ENCODE data around the gene MBLAC1. TPM values are rescaled to one million over a fixed set of nuclear protein-coding genes. Genes with fewer than 3 reads are reported as not detected.
A peak's percentile ranks its signal among the peaks of the same experiment; 100 is the strongest.

Gene MBLAC1
- total and polyA plus RNA-seq, 9 of the 15 experiments (the other 6 are each of a cell fraction or from before 2014, with no cell fraction given), result 0.03 to 3.1 (median 0.52) TPM

DNA sequence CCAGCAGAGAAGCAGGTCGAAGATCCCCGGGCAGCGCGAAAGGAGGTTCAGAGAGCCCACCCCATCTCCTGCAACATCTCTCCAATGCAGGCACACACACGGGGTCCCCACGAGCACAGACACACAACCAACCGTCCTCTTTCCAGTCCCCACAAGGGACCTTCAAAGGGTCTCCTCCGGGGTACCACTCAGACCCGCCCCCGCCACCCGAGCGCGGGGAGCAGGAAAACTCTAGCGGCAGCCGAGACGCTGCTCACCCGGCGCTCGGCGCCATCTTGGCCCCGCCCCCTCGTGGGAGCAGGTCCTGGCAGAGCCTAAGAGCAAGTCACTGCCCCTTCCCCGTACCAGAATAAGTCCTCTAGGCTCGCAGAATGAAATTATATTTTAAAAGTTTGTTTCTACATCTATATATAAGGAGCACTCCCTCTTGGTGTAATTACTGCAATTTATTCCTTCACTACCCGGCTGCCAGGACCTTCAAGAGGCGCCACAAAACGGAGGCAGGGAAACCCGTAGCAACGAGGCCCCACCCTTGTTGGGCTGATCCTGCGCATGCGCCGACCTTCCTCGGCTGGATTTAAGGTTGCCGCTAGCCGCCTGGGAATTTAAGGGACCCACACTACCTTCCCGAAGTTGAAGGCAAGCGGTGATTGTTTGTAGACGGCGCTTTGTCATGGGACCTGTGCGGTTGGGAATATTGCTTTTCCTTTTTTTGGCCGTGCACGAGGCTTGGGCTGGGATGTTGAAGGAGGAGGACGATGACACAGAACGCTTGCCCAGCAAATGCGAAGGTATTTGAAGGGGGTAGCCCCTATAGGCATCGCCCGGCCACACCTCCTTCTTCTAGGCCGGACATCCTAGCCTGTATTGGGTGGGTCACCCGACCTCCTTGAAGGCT, 7.4 kb upstream of the MBLAC1 start, which contains the start of the genes CNPY4 and TAF6 (continued):
- TF ChIP-seq GTF3C2 (IDR thresholded peaks at IDR 0.05; ENCODE audit: borderline replicate concordance, extremely low read depth, insufficient read length) (no peak), ZNF551 (CRISPR knock-in tag; IDR thresholded peaks at IDR 0.05) (no peak), KAT7 (CRISPR knock-in tag; IDR thresholded peaks at IDR 0.05; ENCODE audit: borderline replicate concordance) (peak; percentile 94; the same call in 1 of the 2 replicates), ZNF212 (CRISPR knock-in tag; IDR thresholded peaks at IDR 0.05) (0 out of 2 replicates have a peak, but pooled peaks have one; percentile 48), PTRF (tag; IDR thresholded peaks at IDR 0.05) (no peak), FOS (IDR thresholded peaks at IDR 0.05; ENCODE audit: extremely low read depth, insufficient read length) (no peak), ZNF3 (CRISPR knock-in tag; IDR thresholded peaks at IDR 0.05) (no peak), NONO (IDR thresholded peaks at IDR 0.05; ENCODE audit: low read depth in 2 of 2, low read length in 1 of 2) (peak in 1 of 2 experiments; percentile 21; a peak in 2 of 4 replicates), HDAC2 (IDR thresholded peaks at IDR 0.05) (peak; percentile 53; the same call in 1 of the 2 replicates), KDM1A (IDR thresholded peaks at IDR 0.05) (no peak; a peak in 1 of 4 replicates), POLR2AphosphoS5 (IDR thresholded peaks at IDR 0.05; ENCODE audit: control insufficient read depth, insufficient read depth, low read depth, low read length) (peak; percentile 81), L3MBTL2 (IDR thresholded peaks at IDR 0.05) (no peak; the same call in 1 of the 2 replicates), ARID1B (IDR thresholded peaks at IDR 0.05) (no peak), MCM3 (IDR thresholded peaks at IDR 0.05) (no peak), YY1 (IDR thresholded peaks at IDR 0.05; ENCODE audit: borderline replicate concordance in 1 of 3, control insufficient read depth in 1 of 3, extremely low read depth in 1 of 3, insufficient read depth in 3 of 3, insufficient read length in 1 of 3, insufficient replicate concordance in 2 of 3, low read depth in 1 of 3, low read length in 2 of 3) (peak; percentile 98 to 99 (median 99)), ELF2 (CRISPR knock-in tag; IDR thresholded peaks at IDR 0.05) (peak; percentile 56)
- TF ChIP-seq, protein P1, sequence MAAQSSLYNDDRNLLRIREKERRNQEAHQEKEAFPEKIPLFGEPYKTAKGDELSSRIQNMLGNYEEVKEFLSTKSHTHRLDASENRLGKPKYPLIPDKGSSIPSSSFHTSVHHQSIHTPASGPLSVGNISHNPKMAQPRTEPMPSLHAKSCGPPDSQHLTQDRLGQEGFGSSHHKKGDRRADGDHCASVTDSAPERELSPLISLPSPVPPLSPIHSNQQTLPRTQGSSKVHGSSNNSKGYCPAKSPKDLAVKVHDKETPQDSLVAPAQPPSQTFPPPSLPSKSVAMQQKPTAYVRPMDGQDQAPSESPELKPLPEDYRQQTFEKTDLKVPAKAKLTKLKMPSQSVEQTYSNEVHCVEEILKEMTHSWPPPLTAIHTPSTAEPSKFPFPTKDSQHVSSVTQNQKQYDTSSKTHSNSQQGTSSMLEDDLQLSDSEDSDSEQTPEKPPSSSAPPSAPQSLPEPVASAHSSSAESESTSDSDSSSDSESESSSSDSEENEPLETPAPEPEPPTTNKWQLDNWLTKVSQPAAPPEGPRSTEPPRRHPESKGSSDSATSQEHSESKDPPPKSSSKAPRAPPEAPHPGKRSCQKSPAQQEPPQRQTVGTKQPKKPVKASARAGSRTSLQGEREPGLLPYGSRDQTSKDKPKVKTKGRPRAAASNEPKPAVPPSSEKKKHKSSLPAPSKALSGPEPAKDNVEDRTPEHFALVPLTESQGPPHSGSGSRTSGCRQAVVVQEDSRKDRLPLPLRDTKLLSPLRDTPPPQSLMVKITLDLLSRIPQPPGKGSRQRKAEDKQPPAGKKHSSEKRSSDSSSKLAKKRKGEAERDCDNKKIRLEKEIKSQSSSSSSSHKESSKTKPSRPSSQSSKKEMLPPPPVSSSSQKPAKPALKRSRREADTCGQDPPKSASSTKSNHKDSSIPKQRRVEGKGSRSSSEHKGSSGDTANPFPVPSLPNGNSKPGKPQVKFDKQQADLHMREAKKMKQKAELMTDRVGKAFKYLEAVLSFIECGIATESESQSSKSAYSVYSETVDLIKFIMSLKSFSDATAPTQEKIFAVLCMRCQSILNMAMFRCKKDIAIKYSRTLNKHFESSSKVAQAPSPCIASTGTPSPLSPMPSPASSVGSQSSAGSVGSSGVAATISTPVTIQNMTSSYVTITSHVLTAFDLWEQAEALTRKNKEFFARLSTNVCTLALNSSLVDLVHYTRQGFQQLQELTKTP (IDR thresholded peaks at IDR 0.05; ENCODE audit: low read depth in 1 of 2, partially characterized antibody in 2 of 2), result peak; percentile 51 to 98
- TF ChIP-seq, protein P2, sequence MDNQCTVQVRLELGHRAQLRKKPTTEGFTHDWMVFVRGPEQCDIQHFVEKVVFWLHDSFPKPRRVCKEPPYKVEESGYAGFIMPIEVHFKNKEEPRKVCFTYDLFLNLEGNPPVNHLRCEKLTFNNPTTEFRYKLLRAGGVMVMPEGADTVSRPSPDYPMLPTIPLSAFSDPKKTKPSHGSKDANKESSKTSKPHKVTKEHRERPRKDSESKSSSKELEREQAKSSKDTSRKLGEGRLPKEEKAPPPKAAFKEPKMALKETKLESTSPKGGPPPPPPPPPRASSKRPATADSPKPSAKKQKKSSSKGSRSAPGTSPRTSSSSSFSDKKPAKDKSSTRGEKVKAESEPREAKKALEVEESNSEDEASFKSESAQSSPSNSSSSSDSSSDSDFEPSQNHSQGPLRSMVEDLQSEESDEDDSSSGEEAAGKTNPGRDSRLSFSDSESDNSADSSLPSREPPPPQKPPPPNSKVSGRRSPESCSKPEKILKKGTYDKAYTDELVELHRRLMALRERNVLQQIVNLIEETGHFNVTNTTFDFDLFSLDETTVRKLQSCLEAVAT (IDR thresholded peaks at IDR 0.05), result peak in 1 of 2 experiments; percentile 54; a peak in 2 of 4 replicates
